HFFc6 (cell line): ENCODE measurements around the gene STX5. TPM values are rescaled to one million over a fixed set of nuclear protein-coding genes. Genes with fewer than 3 reads are reported as not detected.

Experiments used
- DNase-seq: peaks from one replicate; pipeline ENCODE4 v3.0.0-alpha.2; 2018
- H3K27ac Mint-ChIP-seq: 2 replicates; pipeline ENCODE4 v1.8.0; 2020; ENCODE audit warnings: mild to moderate bottlenecking, mixed read lengths
- H3K27me3 Mint-ChIP-seq: 2 replicates; pipeline ENCODE4 v1.8.0; 2021; ENCODE audit warnings: mild to moderate bottlenecking, moderate library complexity, mixed read lengths; ENCODE audit not compliant: insufficient read depth
- H3K36me3 Mint-ChIP-seq: 2 replicates; pipeline ENCODE4 v1.8.0; 2021; ENCODE audit warnings: low read depth, mixed read lengths
- H3K4me1 Mint-ChIP-seq: 2 replicates; pipeline ENCODE4 v1.8.0; 2020; ENCODE audit warnings: low read depth, mixed read lengths
- H3K4me3 Mint-ChIP-seq: 2 replicates; pipeline ENCODE4 v1.8.0; 2020; ENCODE audit warnings: mild to moderate bottlenecking, moderate library complexity, mixed read lengths
- H3K9me3 Mint-ChIP-seq: 2 replicates; pipeline ENCODE4 v1.8.0; 2020; ENCODE audit warnings: mild to moderate bottlenecking, mixed read lengths
- CTCF ChIP-seq: fragments of 200-600 bp; sonication (generic); IDR thresholded peaks from 2 replicates; pipeline ENCODE4 v1.5.0; 2021; ENCODE audit warnings: antibody characterized with exemption, mild to moderate bottlenecking
- total RNA-seq, 6 experiments: library from RNA; stranded (reverse); fragmentation: NEBNext Ultra II Directional; extraction: Animal tissue kit (Norgen Biotek cat#: 25700); gene quantifications; 2 replicates in 1 of 6; 3 replicates in 5 of 6; pipeline ENCODE4 v1.2.3, GENCODE V29; 2021

Gene STX5
- total RNA-seq, 6 experiments from 2014 or later, result 41.4 to 54.6 (median 47.8) TPM

GRCh38 chr11:62823677-62824076, 8.2 kb downstream of the STX5 start:
- no peak overlapping the region for H3K4me3 Mint-ChIP-seq
- H3K27me3 Mint-ChIP-seq, result 0 out of 2 replicates have a peak, but pooled peaks cover 1% of the 10 kb centered on the region
- peaks cover 26% of the 10 kb centered on the region for H3K36me3 Mint-ChIP-seq
- no peaks in the 10 kb centered on the region for H3K9me3 Mint-ChIP-seq
- no peak for TF ChIP-seq CTCF
- H3K4me1 Mint-ChIP-seq, result no peaks in the 10 kb centered on the region
- no peak for DNase-seq
- no peak overlapping the region; the same call in 1 of the 2 replicates for H3K27ac Mint-ChIP-seq

DNA sequence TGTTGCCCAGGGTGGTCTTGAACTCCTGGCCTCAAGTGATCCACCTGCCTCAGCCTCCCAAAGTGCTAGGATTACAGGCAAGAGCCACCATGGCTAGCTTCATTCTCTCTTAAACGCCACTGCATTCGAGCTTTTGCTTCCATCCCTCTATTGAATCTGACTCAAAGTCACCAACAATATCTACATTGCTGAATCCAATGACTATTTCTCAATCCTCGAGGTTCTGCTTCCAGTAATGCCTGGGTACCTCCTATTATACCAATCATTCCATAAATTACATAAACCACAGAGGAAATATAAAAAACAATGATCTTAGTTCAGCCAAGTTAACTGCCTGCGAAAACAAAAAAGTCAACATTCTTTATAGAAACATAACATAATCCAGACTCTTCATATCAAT, 14.7 kb downstream of the STX5 start:
- Mint-ChIP-seq H3K4me1 (no peaks in the 10 kb centered on the region), H3K27me3 (no peaks in the 10 kb centered on the region), H3K36me3 (peaks cover 11% of the 10 kb centered on the region), H3K9me3 (no peaks in the 10 kb centered on the region), H3K27ac (no peak overlapping the region), H3K4me3 (no peak overlapping the region)
- DNase-seq, result no peak
- TF ChIP-seq CTCF, result no peak

GRCh38 chr11:62816557-62816956, 15.3 kb downstream of the STX5 start:
- Mint-ChIP-seq H3K4me3 (no peak overlapping the region), H3K27ac (no peak overlapping the region), H3K9me3 (no peaks in the 10 kb centered on the region), H3K4me1 (no peaks in the 10 kb centered on the region), H3K36me3 (peaks cover 11% of the 10 kb centered on the region), H3K27me3 (no peaks in the 10 kb centered on the region)
- no peak for DNase-seq
- TF ChIP-seq CTCF, result no peak

DNA sequence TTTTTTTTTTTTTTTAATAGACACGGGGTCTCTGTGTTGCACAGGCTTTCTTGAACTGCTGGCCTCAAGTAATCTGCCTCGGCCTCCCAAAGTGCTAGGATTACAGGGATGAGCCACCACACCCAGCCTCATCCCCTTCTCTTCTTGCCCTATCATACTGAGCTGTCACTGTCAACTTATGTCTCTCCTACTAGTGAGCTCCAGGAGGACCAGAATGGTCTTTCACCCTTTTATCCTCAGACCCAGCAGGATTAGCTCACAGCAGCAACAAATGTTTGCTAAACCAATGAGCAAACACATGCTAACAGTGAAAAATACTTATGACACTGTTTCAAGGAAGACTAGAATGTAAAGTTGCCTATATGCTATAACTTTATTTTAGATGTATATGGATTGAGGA, 20.2 kb downstream of the STX5 start:
- Mint-ChIP-seq H3K4me3 (no peak overlapping the region), H3K4me1 (peaks cover 17% of the 10 kb centered on the region), H3K27me3 (no peaks in the 10 kb centered on the region), H3K27ac (0 out of 2 replicates have a peak overlapping the region, but pooled peaks have one; percentile 27), H3K9me3 (no peaks in the 10 kb centered on the region), H3K36me3 (no peaks in the 10 kb centered on the region)
- DNase-seq, result no peak
- no peak for TF ChIP-seq CTCF

DNA sequence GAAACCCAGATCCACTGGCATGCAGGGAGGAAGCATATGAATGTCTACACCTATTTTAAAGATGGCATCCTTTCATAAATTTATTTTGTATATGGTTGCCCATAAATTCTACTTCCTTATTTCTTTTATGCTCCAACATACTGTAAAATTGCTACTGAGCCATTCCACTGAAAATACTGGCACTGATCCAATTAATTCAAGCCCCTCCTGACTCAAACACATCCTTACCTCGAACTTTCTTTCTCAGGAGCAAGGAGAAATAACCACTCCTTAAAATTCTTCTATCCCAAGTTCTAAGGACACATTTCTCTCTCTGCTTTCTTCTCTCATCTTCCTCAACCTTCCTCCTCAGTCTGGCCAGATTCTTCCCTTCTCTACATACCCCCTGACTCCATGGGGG, 21.1 kb downstream of the STX5 start:
- no peak for TF ChIP-seq CTCF
- no peak overlapping the region for H3K4me3 Mint-ChIP-seq

More for the DNA sequence above, 21.1 kb downstream of the STX5 start:
- Mint-ChIP-seq H3K4me1 (peaks cover 26% of the 10 kb centered on the region), H3K36me3 (no peaks in the 10 kb centered on the region), H3K27ac (0 out of 2 replicates have a peak overlapping the region, but pooled peaks have one; percentile 4), H3K27me3 (no peaks in the 10 kb centered on the region), H3K9me3 (no peaks in the 10 kb centered on the region)
- no peak for DNase-seq
